Activated CD4-positive, alpha-beta memory T cell treated with anti-CD3 and anti-CD28 coated beads, Interleukin-2, amount 10 ng/mL, durations not matched to agents 7 days and 5 days (primary cell): ENCODE data around the gene RBM19. TPM values are rescaled to one million over a fixed set of nuclear protein-coding genes. Genes with fewer than 3 reads are reported as not detected.

Experiments
- CTCF ChIA-PET: fragments of 350-600 bp; sonication (Branson Sonifier 250); formaldehyde crosslinking; loops from one replicate; lab custom pipeline; 2021; ENCODE audit warnings: antibody characterized with exemption, inconsistent platforms; lab: Charles Lee
- POLR2A ChIA-PET: fragments of 350-600 bp; sonication (Branson Sonifier 250); formaldehyde crosslinking; loops from one replicate; lab custom pipeline; 2021; ENCODE audit warnings: antibody characterized with exemption; lab: Charles Lee
- DNase-seq: peaks from one replicate; pipeline ENCODE4 v3.0.0-alpha.2; 2020
- H3K27ac Mint-ChIP-seq: one replicate; pipeline ENCODE4 v1.8.0; 2021; ENCODE audit warnings: mild to moderate bottlenecking, mixed read lengths
- H3K27me3 Mint-ChIP-seq: one replicate; pipeline ENCODE4 v1.8.0; 2021; ENCODE audit warnings: mixed read lengths
- H3K36me3 Mint-ChIP-seq: one replicate; pipeline ENCODE4 v1.8.0; 2021; ENCODE audit warnings: low read depth, mixed read lengths
- H3K4me1 Mint-ChIP-seq: one replicate; pipeline ENCODE4 v1.8.0; 2021; ENCODE audit warnings: mixed read lengths
- H3K4me3 Mint-ChIP-seq: one replicate; pipeline ENCODE4 v1.8.0; 2021; ENCODE audit warnings: mild to moderate bottlenecking, mixed read lengths
- H3K9me3 Mint-ChIP-seq: one replicate; pipeline ENCODE4 v1.8.0; 2021; ENCODE audit warnings: mixed read lengths
- total RNA-seq, 2 experiments: library from RNA; stranded (reverse); gene quantifications; one replicate each; pipeline ENCODE4 v1.2.3, GENCODE V29; 2021

The RBM19 gene, protein sequence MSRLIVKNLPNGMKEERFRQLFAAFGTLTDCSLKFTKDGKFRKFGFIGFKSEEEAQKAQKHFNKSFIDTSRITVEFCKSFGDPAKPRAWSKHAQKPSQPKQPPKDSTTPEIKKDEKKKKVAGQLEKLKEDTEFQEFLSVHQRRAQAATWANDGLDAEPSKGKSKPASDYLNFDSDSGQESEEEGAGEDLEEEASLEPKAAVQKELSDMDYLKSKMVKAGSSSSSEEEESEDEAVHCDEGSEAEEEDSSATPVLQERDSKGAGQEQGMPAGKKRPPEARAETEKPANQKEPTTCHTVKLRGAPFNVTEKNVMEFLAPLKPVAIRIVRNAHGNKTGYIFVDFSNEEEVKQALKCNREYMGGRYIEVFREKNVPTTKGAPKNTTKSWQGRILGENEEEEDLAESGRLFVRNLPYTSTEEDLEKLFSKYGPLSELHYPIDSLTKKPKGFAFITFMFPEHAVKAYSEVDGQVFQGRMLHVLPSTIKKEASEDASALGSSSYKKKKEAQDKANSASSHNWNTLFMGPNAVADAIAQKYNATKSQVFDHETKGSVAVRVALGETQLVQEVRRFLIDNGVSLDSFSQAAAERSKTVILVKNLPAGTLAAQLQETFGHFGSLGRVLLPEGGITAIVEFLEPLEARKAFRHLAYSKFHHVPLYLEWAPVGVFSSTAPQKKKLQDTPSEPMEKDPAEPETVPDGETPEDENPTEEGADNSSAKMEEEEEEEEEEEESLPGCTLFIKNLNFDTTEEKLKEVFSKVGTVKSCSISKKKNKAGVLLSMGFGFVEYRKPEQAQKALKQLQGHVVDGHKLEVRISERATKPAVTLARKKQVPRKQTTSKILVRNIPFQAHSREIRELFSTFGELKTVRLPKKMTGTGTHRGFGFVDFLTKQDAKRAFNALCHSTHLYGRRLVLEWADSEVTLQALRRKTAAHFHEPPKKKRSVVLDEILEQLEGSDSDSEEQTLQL
- 10 to 100 TPM; 31.5 to 32.4 TPM for total RNA-seq

- DNase-seq = peak; percentile 98
- H3K27me3 Mint-ChIP-seq = peaks cover 4% of the 10 kb centered on the region
- ChIA-PET CTCF (interaction anchor here (0.6 to 3.2 kb wide), 11 partner anchors 9 to 1951 kb away, joined by 3 to 24 read pairs (median 4); no protein-coding TSS in a partner anchor), POLR2A (interaction anchor here (0.7 to 1.4 kb wide), 5 partner anchors 8 to 15 kb away, joined by 3 to 4 read pairs (median 4); no protein-coding TSS in a partner anchor)
- peaks cover 56% of the 10 kb centered on the region for H3K4me1 Mint-ChIP-seq
- peak within 1 kb of the TSS; percentile 88 for H3K27ac Mint-ChIP-seq
- H3K9me3 Mint-ChIP-seq = no peaks in the 10 kb centered on the region
- peak within 1 kb of the TSS; percentile 98 for H3K4me3 Mint-ChIP-seq
- H3K36me3 Mint-ChIP-seq = peaks cover 19% of the 10 kb centered on the region
Observed at GRCh38 chr12:113965951-113966797, at the start of gene RBM19. TSS of gene RBM19 (minus strand) at chr12:113966325. CDS start at chr12:113966227, 98 bp downstream.

GRCh38 chr12:114015851-114016250 lies 49.7 kb upstream of the RBM19 start:
- H3K27me3 Mint-ChIP-seq = peaks cover 5% of the 10 kb centered on the region
- no peak overlapping the region for H3K4me3 Mint-ChIP-seq
- no peak overlapping the region for H3K27ac Mint-ChIP-seq
- ChIA-PET CTCF (no interaction called here), POLR2A (no interaction called here)
- no peaks in the 10 kb centered on the region for H3K9me3 Mint-ChIP-seq
- H3K4me1 Mint-ChIP-seq = no peaks in the 10 kb centered on the region
- no peaks in the 10 kb centered on the region for H3K36me3 Mint-ChIP-seq
- no peak for DNase-seq

- Mint-ChIP-seq H3K27ac (no peak overlapping the region), H3K9me3 (no peaks in the 10 kb centered on the region), H3K4me3 (no peak overlapping the region), H3K36me3 (no peaks in the 10 kb centered on the region), H3K27me3 (peaks cover 5% of the 10 kb centered on the region), H3K4me1 (no peaks in the 10 kb centered on the region)
- no peak for DNase-seq
- ChIA-PET CTCF (no interaction called here), POLR2A (no interaction called here)
Observed at GRCh38 chr12:114013575-114014345, 47.6 kb upstream of the RBM19 start.

DNA sequence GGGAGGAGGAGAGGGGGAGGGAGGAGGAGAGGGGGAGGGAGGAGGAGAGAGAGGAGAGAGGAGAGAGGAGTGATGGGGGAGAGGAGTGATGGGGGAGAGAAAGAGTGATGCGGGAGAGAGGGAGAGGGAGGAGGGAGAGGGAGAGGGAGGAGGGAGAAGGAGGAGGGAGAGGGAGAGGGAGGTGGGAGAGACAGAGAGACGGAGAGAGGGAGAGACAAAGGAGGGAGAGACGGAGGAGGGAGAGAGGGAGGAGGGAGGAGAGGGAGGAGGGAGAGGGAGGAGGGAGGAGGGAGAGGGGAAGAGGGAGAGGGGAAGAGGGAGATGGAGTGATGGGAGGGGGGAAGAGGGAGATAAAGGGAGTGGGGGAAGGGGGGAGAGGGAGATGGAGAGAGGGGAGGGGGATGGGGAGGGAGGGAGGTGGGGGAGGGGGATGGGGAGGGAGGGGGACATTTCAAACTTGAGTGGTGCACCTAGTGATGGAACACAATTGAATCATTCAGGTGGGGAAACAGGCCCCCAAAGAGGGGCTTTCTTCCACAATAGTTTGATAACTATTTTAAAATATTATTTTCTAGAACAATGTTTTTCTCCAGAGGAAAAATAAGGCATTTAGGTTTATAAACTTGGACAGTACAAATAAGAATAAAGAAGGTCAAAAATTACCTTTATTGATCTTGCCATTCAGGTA lies 46.8 kb upstream of the RBM19 start:
- peaks cover 5% of the 10 kb centered on the region for H3K27me3 Mint-ChIP-seq
- H3K4me3 Mint-ChIP-seq = no peak overlapping the region
- ChIA-PET CTCF (no interaction called here), POLR2A (no interaction called here)
- H3K27ac Mint-ChIP-seq = no peak overlapping the region
- no peaks in the 10 kb centered on the region for H3K9me3 Mint-ChIP-seq
- no peak for DNase-seq
- no peaks in the 10 kb centered on the region for H3K36me3 Mint-ChIP-seq
- H3K4me1 Mint-ChIP-seq = no peaks in the 10 kb centered on the region

- Mint-ChIP-seq H3K27ac (no peak overlapping the region), H3K27me3 (peaks cover 3% of the 10 kb centered on the region), H3K4me3 (no peak overlapping the region), H3K9me3 (no peaks in the 10 kb centered on the region), H3K4me1 (no peaks in the 10 kb centered on the region), H3K36me3 (no peaks in the 10 kb centered on the region)
- ChIA-PET POLR2A (no interaction called here), CTCF (no interaction called here)
- no peak for DNase-seq
Observed at GRCh38 chr12:114011711-114012110, 45.6 kb upstream of the RBM19 start.

DNA sequence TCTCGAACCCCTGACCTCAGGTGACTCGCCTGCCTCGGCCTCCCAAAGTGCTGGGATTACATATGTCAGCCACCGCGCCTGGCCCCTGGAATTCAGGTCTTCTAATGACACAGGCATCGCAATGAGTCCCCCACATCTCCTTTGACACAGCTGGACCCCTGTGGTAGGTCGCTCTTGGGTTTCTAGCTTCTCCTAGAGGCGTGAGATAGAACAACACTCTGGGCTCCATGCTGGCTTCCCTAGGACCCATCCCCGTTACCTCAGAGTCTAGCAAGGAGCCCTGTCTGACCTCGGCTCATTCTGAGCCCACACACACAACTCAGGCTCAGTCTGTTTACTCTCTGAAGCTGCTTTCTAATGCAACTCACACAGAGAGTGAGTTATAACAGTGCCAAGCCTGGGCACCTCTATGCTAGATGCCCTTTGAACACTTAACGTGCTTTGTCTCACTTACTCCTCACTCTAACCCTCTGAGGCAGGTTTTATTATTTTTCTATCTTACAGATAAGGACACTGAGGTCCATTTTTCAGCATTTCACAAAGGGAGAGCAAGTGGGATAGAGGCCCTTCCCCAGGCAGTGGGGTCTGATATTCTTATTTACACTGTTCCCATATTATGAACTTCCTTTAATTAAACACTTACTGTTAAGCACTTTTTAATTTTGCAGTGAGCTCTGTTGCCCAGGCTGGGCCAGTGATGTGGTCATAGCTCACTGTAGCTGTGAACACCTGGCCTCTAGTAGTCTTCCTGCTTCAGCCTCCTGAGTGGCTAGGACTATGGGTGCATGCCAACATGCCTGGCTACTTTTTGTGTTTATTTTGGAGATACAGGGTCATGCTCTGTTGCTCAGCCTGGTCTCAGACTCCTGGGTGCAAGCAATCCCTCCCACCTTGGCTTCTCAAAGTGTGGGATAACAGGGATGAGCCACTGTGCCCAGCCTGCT lies 40.6 kb upstream of the RBM19 start:
- Mint-ChIP-seq H3K9me3 (no peaks in the 10 kb centered on the region), H3K4me1 (no peaks in the 10 kb centered on the region), H3K4me3 (no peak overlapping the region), H3K36me3 (no peaks in the 10 kb centered on the region), H3K27ac (no peak overlapping the region), H3K27me3 (no peaks in the 10 kb centered on the region)
- ChIA-PET POLR2A (no interaction called here), CTCF (interaction anchor here (1.0 kb wide), 1 partner anchor 26 kb away, joined by 3 read pairs; no protein-coding TSS in a partner anchor)
- DNase-seq = no peak

DNA sequence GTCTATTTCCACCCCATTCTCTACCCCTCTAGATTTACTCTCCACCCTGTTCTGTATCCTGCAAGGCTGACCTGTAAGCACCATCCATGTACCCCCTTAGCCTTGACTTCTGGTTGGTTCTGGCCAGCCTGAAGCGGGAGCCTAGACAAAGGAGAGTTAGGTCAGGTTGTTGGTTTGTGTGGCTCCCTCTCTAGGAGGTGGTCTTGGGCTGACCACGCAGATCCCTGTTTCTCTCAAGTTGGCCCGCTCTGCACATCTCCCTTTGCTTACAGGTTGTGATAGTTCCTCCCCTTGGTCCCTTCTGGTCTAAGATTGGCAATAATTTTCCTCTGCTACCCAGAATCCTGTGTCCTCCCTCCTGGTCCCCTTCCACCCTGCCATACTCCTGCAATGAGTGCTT lies 38.3 kb upstream of the RBM19 start:
- H3K4me1 Mint-ChIP-seq = no peaks in the 10 kb centered on the region
- H3K36me3 Mint-ChIP-seq = no peaks in the 10 kb centered on the region
- H3K27me3 Mint-ChIP-seq = no peaks in the 10 kb centered on the region
- no peak overlapping the region for H3K4me3 Mint-ChIP-seq
- CTCF ChIA-PET = no interaction called here
- H3K27ac Mint-ChIP-seq = no peak overlapping the region
- no peak for DNase-seq
- H3K9me3 Mint-ChIP-seq = no peaks in the 10 kb centered on the region
- POLR2A ChIA-PET = no interaction called here

GRCh38 chr12:114003286-114003685 lies 37.2 kb upstream of the RBM19 start:
- Mint-ChIP-seq H3K4me1 (no peaks in the 10 kb centered on the region), H3K9me3 (no peaks in the 10 kb centered on the region), H3K36me3 (no peaks in the 10 kb centered on the region), H3K4me3 (no peak overlapping the region), H3K27ac (no peak overlapping the region), H3K27me3 (peaks cover 3% of the 10 kb centered on the region)
- no peak for DNase-seq
- CTCF ChIA-PET = no interaction called here
- POLR2A ChIA-PET = no interaction called here

DNA sequence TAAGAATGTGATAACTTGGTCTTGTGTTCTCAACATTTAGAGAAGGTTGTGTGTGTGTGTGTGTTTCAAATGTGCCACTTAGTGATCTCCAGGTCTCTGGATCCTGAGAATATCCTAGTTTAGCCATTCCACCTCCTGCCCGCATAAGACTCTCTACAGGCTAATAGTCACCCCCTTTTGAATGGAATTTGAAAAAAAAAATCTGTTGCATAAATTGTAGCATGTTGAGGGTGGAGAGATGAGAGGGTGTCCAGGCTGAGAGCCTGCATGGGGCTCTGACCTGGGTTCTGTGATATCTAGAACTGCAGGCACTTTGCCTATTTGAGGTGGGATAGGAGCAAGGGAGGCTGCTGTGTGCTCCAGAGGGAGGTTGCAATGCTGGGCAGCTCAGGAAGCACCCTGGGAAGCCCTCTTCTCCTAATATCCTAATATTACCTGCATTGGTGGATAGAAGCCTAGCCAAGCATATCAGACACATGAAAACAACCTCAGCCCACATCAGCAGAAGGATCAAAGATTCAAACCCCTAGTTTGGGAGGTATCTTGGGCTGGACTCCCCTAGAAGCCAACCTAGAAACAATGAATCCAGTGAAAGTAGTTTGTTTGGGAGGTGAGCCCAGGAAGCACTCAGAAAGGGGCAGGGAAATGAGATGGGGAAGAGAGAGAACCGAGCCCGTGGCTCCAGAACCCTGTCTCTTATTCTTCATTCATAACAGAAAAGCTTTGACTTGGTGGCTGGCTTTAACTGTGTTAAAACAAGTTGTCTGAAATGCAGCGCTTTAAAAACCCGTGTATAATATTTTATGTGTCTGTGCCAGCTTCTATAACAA lies 35.6 kb upstream of the RBM19 start:
- Mint-ChIP-seq H3K4me1 (no peaks in the 10 kb centered on the region), H3K27me3 (peaks cover 3% of the 10 kb centered on the region), H3K9me3 (no peaks in the 10 kb centered on the region), H3K4me3 (no peak overlapping the region), H3K36me3 (no peaks in the 10 kb centered on the region), H3K27ac (no peak overlapping the region)
- ChIA-PET POLR2A (no interaction called here), CTCF (no interaction called here)
- no peak for DNase-seq

DNA sequence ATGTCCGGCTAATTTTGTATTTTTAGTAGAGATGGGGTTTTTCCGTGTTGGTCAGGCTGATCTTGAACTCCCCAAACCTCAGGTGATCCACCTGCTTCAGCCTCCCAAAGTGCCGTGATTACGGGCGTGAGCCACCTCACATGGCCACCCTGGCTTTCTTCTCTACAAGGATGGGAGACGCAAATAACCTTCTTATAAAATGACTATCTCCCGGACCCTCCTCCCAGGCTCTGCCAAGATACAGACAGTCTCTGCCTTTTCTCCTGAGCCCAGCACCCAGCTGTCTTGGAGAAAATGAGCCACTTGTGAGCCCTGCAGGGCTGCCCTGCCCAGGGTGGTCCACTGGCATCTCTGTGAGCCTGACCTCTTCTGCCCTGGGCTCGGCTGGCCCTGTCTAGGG lies 34.7 kb upstream of the RBM19 start:
- DNase-seq = no peak
- no peaks in the 10 kb centered on the region for H3K9me3 Mint-ChIP-seq
- no peaks in the 10 kb centered on the region for H3K4me1 Mint-ChIP-seq
- no peak overlapping the region for H3K4me3 Mint-ChIP-seq
- ChIA-PET POLR2A (no interaction called here), CTCF (no interaction called here)
- no peak overlapping the region for H3K27ac Mint-ChIP-seq
- no peaks in the 10 kb centered on the region for H3K36me3 Mint-ChIP-seq
- H3K27me3 Mint-ChIP-seq = peaks cover 6% of the 10 kb centered on the region
